Activated CD4-positive, alpha-beta T cell treated with anti-CD3 and anti-CD28 coated beads for 36 hours (primary cell): ENCODE data around the gene KRT39. TPM values are rescaled to one million over a fixed set of nuclear protein-coding genes. Genes with fewer than 3 reads are reported as not detected.

ENCODE experiments used
- ATAC-seq: fragments of 200-7000 bp; cut with Tn5 transposase; one replicate; pipeline ENCODE4 v1.10.0; 2021; ENCODE audit warnings: mild to moderate bottlenecking, moderate library complexity
- CTCF ChIA-PET: fragments of 350-600 bp; sonication (Branson Sonifier 250); formaldehyde crosslinking; loops from one replicate; lab custom pipeline; 2021; ENCODE audit warnings: antibody characterized with exemption; lab: Charles Lee
- POLR2A ChIA-PET: fragments of 350-600 bp; sonication (Branson Sonifier 250); formaldehyde crosslinking; loops from one replicate; lab custom pipeline; 2021; ENCODE audit warnings: antibody characterized with exemption, inconsistent platforms; lab: Charles Lee
- DNase-seq: peaks from one replicate; pipeline ENCODE4 v3.0.0-alpha.2; 2020
- H3K27ac Mint-ChIP-seq: one replicate; pipeline ENCODE4 v1.8.0; 2021; ENCODE audit warnings: mixed read lengths
- H3K27me3 Mint-ChIP-seq: one replicate; pipeline ENCODE4 v1.8.0; 2021; ENCODE audit warnings: mixed read lengths
- H3K36me3 Mint-ChIP-seq: one replicate; pipeline ENCODE4 v1.8.0; 2021; ENCODE audit warnings: low read depth, mixed read lengths
- H3K4me1 Mint-ChIP-seq: one replicate; pipeline ENCODE4 v1.8.0; 2021; ENCODE audit warnings: mixed read lengths
- H3K4me3 Mint-ChIP-seq: one replicate; pipeline ENCODE4 v1.8.0; 2021; ENCODE audit warnings: mild to moderate bottlenecking, moderate library complexity, mixed read lengths
- H3K9me3 Mint-ChIP-seq: one replicate; pipeline ENCODE4 v1.8.0; 2021; ENCODE audit warnings: low read depth, mixed read lengths
- intact Hi-C, 2 experiments: fragments of 100-400 bp; cut with DNase I in 1 of 2; cut with micrococcal nuclease in 1 of 2; formaldehyde crosslinking; loops; one replicate each; pipeline versions ENCODE4 v1.14.2 to v1.15.1; 2022 to 2024; cut with DNase I, micrococcal nuclease
- total RNA-seq, 2 experiments: library from RNA; stranded (reverse); gene quantifications; one replicate each; pipeline ENCODE4 v1.2.3, GENCODE V29; 2021

The KRT39 gene
- total RNA-seq, 2 experiments from 2014 or later = not detected

- H3K9me3 Mint-ChIP-seq = no peaks in the 10 kb centered on the region
- ChIA-PET CTCF (interaction anchor here (1.3 to 2.0 kb wide), 5 partner anchors 9 to 748 kb away, joined by 3 to 8 read pairs (median 5); no protein-coding TSS in a partner anchor), POLR2A (no interaction called here)
- H3K4me1 Mint-ChIP-seq = peaks cover 7% of the 10 kb centered on the region
- ATAC-seq (peak; percentile 96), DNase-seq (no peak)
- H3K4me3 Mint-ChIP-seq = no peak overlapping the region
- no peak overlapping the region for H3K27ac Mint-ChIP-seq
- H3K27me3 Mint-ChIP-seq = peaks cover 18% of the 10 kb centered on the region
- no peaks in the 10 kb centered on the region for H3K36me3 Mint-ChIP-seq
- intact Hi-C loops = loop anchor here in 1 of 2 experiments (1.0 kb wide), 1 partner anchor 354 kb away; no protein-coding TSS in a partner anchor
These were observed 51.5 kb downstream of the KRT39 start for GRCh38 chr17:40915199-40915661.

GRCh38 chr17:40914075-40914855, 52.5 kb downstream of the KRT39 start:
- Mint-ChIP-seq H3K9me3 (no peaks in the 10 kb centered on the region), H3K27ac (no peak overlapping the region), H3K27me3 (peaks cover 16% of the 10 kb centered on the region), H3K4me3 (no peak overlapping the region), H3K4me1 (peaks cover 7% of the 10 kb centered on the region), H3K36me3 (no peaks in the 10 kb centered on the region)
- ChIA-PET POLR2A (no interaction called here), CTCF (interaction anchor here (0.7 to 2.0 kb wide), 3 partner anchors 8 to 749 kb away, joined by 3 to 8 read pairs (median 3); no protein-coding TSS in a partner anchor)
- DNase-seq = no peak
- no peak for ATAC-seq
- intact Hi-C loops = no loop called here

GRCh38 chr17:40912486-40913210, 54.1 kb downstream of the KRT39 start:
- Mint-ChIP-seq H3K4me3 (no peak overlapping the region), H3K36me3 (no peaks in the 10 kb centered on the region), H3K27ac (no peak overlapping the region), H3K9me3 (no peaks in the 10 kb centered on the region), H3K27me3 (peaks cover 24% of the 10 kb centered on the region), H3K4me1 (peaks cover 7% of the 10 kb centered on the region)
- ChIA-PET POLR2A (no interaction called here), CTCF (interaction anchor here (1.4 kb wide), 1 partner anchor 736 kb away, joined by 3 read pairs; no protein-coding TSS in a partner anchor)
- ATAC-seq (no peak), DNase-seq (no peak)
- intact Hi-C loops = no loop called here

- intact Hi-C loops = no loop called here
- Mint-ChIP-seq H3K36me3 (no peaks in the 10 kb centered on the region), H3K27me3 (peaks cover 31% of the 10 kb centered on the region), H3K4me1 (peaks cover 7% of the 10 kb centered on the region), H3K9me3 (no peaks in the 10 kb centered on the region), H3K27ac (no peak overlapping the region), H3K4me3 (no peak overlapping the region)
- ATAC-seq (no peak), DNase-seq (no peak)
- POLR2A ChIA-PET = no interaction called here
- CTCF ChIA-PET = interaction anchor here (0.9 to 2.7 kb wide), 7 partner anchors 52 to 752 kb away, joined by 3 to 11 read pairs (median 3); no protein-coding TSS in a partner anchor
These were observed 56.3 kb downstream of the KRT39 start for GRCh38 chr17:40910441-40910841.

GRCh38 chr17:40909755-40910154, 57.0 kb downstream of the KRT39 start:
- DNase-seq = no peak
- POLR2A ChIA-PET = no interaction called here
- Mint-ChIP-seq H3K27ac (no peak overlapping the region), H3K4me1 (peaks cover 3% of the 10 kb centered on the region), H3K4me3 (no peak overlapping the region), H3K9me3 (no peaks in the 10 kb centered on the region), H3K27me3 (peaks cover 31% of the 10 kb centered on the region), H3K36me3 (no peaks in the 10 kb centered on the region)
- CTCF ChIA-PET = interaction anchor here (0.7 to 2.7 kb wide), 10 partner anchors 9 to 753 kb away, joined by 3 to 11 read pairs (median 3); no protein-coding TSS in a partner anchor
- no peak for ATAC-seq
- intact Hi-C loops = loop anchor here (1.0 to 10.0 kb wide), 10 partner anchors 105 to 753 kb away; no protein-coding TSS in a partner anchor

GRCh38 chr17:40909351-40909750, 57.4 kb downstream of the KRT39 start:
- H3K36me3 Mint-ChIP-seq = no peaks in the 10 kb centered on the region
- no peaks in the 10 kb centered on the region for H3K4me1 Mint-ChIP-seq
- ChIA-PET CTCF (interaction anchor here (0.7 to 2.7 kb wide), 9 partner anchors 9 to 753 kb away, joined by 3 to 11 read pairs (median 3); no protein-coding TSS in a partner anchor), POLR2A (no interaction called here)
- H3K27me3 Mint-ChIP-seq = peaks cover 31% of the 10 kb centered on the region
- H3K27ac Mint-ChIP-seq = no peak overlapping the region
- no peaks in the 10 kb centered on the region for H3K9me3 Mint-ChIP-seq
- ATAC-seq (peak; percentile 94), DNase-seq (peak; percentile 79)
- intact Hi-C loops = loop anchor here (1.0 to 10.0 kb wide), 10 partner anchors 105 to 753 kb away; no protein-coding TSS in a partner anchor
- H3K4me3 Mint-ChIP-seq = no peak overlapping the region

Other genes with a start within 250 kb of the KRT39 start
- not detected for gene KRT25, start 211.6 kb downstream of the KRT39 start, total RNA-seq
- not detected for gene KRT26, start 194.7 kb downstream of the KRT39 start, total RNA-seq
- gene KRT27, start 184.4 kb downstream of the KRT39 start, total RNA-seq = not detected
- not detected for gene KRT28, start 167.0 kb downstream of the KRT39 start, total RNA-seq
- 10 to 100 TPM; 20.2 to 35.9 TPM for gene KRT10, start 144.3 kb downstream of the KRT39 start, total RNA-seq
- gene KRT12, start 99.7 kb downstream of the KRT39 start, total RNA-seq = not detected
- gene KRT20, start 81.7 kb downstream of the KRT39 start, total RNA-seq = not detected
- not detected for gene KRT23, start 29.3 kb downstream of the KRT39 start, total RNA-seq
- not detected for gene KRT40, start 17.4 kb upstream of the KRT39 start, total RNA-seq
- gene KRTAP3-3, start 27.2 kb upstream of the KRT39 start, total RNA-seq = not detected
- gene KRTAP3-2, start 33.0 kb upstream of the KRT39 start, total RNA-seq = not detected
- not detected for gene KRTAP3-1, start 42.2 kb upstream of the KRT39 start, total RNA-seq
- not detected for gene KRTAP1-5, start 60.3 kb upstream of the KRT39 start, total RNA-seq
- not detected for gene KRTAP1-4, start 63.2 kb upstream of the KRT39 start, total RNA-seq
- gene KRTAP1-3, start 67.9 kb upstream of the KRT39 start, total RNA-seq = not detected
- not detected for gene KRTAP1-1, start 74.5 kb upstream of the KRT39 start, total RNA-seq
- gene KRTAP2-1, start 80.4 kb upstream of the KRT39 start, total RNA-seq = not detected
- gene KRTAP2-2, start 88.3 kb upstream of the KRT39 start, total RNA-seq = not detected
- gene KRTAP2-3, start 93.2 kb upstream of the KRT39 start, total RNA-seq = not detected
- not detected for gene KRTAP2-4, start 98.9 kb upstream of the KRT39 start, total RNA-seq
- gene KRTAP4-7, start 117.2 kb upstream of the KRT39 start, total RNA-seq = not detected
- not detected for gene KRTAP4-8, start 131.2 kb upstream of the KRT39 start, total RNA-seq
- gene KRTAP4-16, start 135.3 kb upstream of the KRT39 start, total RNA-seq = not detected
- not detected for gene KRTAP4-9, start 138.4 kb upstream of the KRT39 start, total RNA-seq
- gene KRTAP4-11, start 151.4 kb upstream of the KRT39 start, total RNA-seq = not detected
- gene KRTAP4-12, start 157.2 kb upstream of the KRT39 start, total RNA-seq = not detected
- gene KRTAP4-6, start 173.6 kb upstream of the KRT39 start, total RNA-seq = not detected
- gene KRTAP4-5, start 182.9 kb upstream of the KRT39 start, total RNA-seq = not detected
- gene KRTAP4-4, start 193.8 kb upstream of the KRT39 start, total RNA-seq = not detected
- not detected for gene KRTAP4-3, start 201.3 kb upstream of the KRT39 start, total RNA-seq
- not detected for gene KRTAP4-2, start 211.3 kb upstream of the KRT39 start, total RNA-seq
- not detected for gene KRTAP4-1, start 218.0 kb upstream of the KRT39 start, total RNA-seq
- gene KRTAP9-1, start 222.9 kb upstream of the KRT39 start, total RNA-seq = not detected